Activated CD4-positive, CD25-positive, alpha-beta regulatory T cell (primary cell): ENCODE results near the gene TENM3.

ENCODE experiments used
- DNase-seq, 4 experiments: peaks; one replicate each; lab custom pipeline; 2025; lab: John Stamatoyannopoulos, UW

The TENM3 gene

DNA sequence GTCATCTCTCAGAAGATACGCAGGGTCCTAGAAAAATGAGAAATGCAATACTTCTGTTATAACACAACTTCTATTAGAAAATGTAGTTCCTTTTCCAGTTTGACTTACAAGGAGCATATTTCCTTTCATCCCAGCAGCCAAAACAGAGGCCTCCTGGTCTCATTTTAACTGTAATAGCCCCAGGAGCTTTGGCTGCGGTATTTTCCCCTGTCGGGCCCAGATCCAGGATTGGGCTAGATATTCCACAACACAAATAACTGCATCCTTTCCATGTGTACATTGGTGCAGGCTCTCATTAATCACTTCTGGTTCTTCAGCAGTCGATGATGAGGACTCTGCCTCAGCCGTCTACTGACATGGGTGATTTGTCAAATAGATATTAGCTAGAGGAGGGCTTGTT, 166.1 kb downstream of the TENM3 start:
- DNase-seq, result no peak

DNA sequence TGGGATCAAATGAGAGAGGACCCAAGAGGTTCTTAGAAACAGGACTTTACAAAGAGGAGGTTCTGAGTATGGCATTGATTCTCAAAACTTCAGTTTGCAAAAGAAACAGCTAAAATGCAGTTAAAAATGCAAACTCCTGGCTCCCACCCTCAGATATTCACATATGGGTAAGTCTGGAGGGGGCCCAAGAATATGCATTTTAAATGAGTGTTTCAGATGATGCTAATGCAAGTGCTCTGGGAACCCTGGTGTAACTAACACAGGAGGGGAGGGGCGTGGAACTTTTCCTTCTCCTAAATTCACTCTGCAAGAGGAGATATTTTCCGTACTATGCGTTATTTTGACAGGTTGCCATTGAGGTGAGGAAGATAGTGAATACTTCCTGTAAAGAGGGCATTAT, 168.2 kb downstream of the TENM3 start:
- no peak for DNase-seq

DNA sequence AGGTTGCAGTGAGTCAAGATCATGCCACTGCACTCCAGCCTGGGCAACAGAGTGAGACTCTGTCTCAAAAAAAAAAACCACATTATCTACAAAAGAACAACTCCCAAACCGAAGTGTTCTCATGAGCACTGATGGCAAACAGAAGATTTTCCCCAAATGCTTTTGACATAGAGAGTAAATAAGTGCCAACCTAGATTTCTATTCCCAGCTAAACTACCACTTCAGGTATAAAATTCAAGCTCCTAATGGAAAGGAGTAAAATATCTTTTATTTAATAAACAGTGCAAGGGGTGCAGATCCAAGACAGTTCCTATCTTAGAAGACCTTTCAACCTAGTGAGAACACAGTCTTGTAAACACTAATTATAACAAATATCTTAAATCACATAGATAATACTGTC, 170.3 kb downstream of the TENM3 start:
- DNase-seq, result no peak

DNA sequence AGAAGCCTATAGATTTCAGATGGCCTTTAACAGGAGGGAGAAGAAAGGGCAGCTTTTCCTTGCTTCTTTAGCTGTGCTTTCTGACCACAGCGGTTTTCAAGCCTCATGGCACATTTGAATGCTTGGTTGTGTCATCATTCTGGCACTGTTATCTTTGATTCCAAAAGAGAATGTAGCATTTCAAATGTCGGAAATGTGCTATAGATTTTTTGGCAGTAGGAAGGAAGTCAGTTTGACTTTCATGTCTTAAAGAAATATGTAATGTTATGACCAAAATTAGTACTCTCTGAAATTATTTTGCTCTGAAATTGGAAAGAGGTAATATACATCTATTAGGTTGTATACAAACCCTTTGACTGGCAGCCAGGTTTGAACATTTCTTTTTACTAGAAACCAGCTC, 171.9 kb downstream of the TENM3 start:
- DNase-seq, result no peak

DNA sequence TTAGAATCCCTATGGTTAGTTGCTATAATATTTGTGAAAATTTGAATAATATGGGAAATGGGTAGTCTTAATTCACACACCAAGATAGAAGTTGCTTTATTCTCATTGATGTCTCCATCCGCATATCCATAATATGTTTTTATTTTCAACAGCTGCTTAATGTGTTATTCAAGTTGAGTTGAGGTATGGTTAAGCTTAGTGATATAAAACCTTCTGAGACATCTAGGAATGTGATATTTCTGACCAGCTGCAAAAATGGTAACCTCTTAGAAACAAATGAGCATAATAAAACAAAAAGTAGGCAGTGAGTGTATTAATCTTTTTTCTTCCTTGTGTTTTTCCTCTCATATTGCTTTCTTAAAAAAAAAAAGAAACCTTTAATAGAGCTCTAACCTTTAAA, 172.9 kb downstream of the TENM3 start:
- DNase-seq, result no peak

DNA sequence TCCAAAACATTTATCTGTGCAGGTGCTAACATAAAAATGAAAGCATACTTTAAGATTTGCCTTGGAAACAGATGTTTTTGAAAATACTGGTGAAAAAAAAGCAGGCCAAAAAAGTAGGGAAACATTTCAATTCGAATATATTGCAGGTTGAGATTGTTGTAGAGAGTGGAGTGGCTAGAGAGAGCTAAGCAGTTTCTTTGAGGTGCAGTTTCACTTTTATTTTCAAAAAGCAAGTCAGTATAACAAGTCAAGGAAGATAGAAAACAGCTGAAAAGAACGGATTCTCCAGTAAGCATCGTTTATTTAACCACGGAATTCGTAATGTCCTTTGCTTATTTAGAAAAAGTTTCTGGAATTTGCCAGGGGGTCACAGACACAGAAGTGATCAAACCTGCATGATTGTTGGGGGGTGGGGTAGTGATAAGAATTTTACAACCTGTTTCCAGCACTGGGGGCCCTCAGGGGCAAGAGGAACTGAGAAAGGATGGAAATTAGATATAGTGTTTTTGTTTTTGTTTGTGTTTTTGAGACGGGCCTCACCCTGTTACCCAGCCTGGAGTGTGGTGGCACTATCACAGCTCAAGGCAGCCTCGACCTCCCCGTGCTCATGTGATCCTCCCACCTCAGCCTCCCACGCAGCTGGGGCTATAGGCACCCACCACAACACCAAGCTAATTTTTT, 175.0 kb downstream of the TENM3 start:
- no peak for DNase-seq

DNA sequence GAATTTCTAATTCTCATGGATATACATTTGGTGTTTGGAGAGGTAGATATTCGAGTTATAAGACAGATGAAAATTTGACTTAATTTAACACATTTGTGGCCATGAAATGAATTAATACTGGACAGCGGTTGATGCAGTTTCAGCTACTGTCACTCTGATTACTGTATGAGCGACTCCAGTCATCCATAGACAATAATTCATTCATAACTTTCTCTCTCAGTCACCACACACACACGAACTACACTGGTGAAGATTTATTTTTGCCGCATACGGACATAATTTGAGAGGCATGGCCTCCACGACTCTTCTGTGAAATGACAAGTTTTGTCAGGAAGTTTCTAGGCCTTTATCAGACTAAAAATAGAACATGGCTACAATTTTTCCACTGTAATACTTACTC, 177.0 kb downstream of the TENM3 start:
- DNase-seq, result no peak

DNA sequence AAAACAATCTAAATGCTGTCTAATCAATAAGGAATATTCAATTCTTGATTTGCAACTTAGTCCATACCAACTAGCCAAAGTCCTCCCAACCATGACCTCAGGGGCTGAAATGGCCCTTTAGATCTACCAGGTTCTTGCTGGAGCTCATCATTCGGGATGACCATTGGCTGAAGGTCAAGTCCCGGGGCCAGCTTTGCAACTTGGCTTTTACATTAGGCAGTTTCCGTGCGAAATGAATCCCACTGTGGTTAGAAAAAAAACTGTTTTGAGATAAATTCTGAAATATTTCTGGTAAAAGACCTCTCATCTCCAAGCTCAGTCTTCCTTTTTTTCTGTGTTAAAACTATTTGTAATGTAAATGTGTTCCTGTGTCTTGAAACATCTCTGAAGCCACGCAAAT, 178.6 kb downstream of the TENM3 start:
- DNase-seq, result no peak

DNA sequence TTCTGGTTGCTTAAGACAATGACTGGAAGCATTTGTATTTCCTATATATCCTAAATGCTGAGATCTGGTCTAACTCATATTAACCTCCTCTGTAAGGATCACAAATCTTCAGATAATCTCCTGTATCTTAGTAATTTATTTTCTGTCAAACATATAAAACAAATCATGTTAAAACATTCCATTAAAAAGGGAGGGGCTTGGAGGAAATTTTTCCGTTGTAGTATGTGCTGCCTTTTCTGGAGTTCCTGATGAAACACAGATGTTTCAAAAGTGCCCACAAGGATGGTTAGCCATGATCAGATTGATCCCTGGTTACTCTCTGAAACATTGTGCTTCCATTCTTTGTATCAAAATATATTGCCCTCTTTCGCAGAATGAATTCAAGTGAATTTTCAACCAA, 182.1 kb downstream of the TENM3 start:
- DNase-seq, result no peak

DNA sequence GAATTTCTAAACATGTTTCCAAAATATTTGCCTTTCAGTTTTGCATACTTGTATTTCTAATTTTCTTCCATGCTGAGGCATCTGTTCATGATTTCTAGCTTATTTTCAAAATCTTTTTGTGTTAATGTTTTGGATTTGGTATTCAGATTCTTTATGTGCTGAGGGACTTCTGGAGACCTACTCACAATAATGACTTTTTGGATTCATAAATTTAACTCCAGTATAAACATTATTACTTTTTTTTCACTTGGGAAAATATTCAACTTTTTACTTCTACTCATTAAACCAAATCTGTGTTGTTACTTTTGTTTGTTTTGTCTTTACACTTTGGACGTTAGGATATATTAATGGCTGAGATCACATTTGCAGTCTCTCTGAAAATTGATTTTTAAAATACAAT, 183.7 kb downstream of the TENM3 start:
- DNase-seq, result no peak

DNA sequence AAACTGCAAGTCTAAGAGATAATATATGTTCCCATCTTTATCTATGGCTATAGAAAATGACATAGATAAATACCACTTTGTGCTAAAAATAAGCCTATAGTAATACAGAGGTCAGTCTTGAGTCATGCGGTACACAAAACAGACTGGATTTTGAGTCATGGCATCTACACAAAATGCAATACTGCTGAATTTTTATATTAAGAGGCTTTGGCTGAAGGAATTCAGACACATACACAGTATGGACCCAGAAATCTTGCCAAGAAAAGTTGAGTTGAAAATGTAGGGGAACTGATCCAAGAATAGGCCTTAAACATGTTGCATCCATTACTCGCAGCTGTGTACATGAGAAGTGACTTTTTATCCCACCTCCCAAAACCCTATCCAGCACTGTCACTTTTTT, 184.4 kb downstream of the TENM3 start:
- DNase-seq, result no peak

DNA sequence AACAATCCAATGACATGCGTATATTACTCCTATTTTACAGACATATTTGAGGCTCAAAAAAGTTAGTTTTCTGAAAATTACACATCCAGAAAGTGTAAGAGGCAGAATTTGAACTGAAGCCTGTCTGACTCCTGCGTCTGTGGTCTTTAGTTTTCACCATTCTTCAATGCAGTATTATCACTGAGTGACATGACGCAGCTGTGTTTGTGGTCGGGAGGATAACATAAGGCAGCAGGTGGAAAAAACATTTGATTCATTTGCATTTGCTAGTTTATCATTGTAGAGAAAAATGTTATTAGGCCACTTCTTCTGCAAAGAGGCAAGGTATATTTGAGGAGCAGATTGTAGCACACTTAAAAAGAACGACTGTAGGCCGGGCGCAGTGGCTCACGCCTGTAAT, 186.7 kb downstream of the TENM3 start:
- no peak for DNase-seq

DNA sequence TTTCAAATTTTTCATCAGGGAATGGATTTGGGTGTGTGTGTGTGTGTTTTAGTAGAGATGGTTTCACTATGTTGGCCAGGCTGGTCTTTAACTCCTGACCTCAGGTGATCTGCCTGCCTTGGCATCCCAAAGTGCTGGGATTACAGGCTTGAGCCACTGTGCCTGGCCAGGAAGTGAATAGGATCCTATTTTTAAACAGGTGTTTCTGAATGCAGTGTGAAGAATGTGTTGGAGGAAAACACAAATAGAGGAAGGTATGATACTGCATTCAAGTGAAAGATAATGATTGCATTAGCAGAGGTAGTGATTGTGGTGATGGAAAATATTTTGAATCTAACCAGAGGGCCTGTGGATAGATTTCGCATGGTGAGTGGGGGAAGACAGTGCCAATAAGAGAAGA, 189.6 kb downstream of the TENM3 start:
- DNase-seq, result no peak

DNA sequence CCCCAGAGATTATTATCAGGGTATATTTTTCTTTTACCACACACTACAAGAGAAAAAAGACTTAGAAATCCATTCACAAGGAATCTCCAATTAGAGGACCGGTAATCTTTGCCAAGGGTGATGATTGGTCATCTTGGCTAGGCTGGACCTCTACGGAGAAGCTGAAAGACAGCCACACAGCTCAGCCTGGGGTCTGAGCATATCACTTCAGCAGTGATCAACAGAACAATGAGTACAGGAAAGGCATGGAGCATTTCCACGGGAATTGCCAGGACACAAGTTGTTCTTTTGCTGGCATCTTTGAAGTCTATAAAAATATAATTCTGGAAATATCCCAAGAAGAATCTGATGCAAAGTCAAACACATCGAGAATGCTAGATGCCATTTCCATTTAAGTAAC, 191.5 kb downstream of the TENM3 start:
- DNase-seq, result no peak

DNA sequence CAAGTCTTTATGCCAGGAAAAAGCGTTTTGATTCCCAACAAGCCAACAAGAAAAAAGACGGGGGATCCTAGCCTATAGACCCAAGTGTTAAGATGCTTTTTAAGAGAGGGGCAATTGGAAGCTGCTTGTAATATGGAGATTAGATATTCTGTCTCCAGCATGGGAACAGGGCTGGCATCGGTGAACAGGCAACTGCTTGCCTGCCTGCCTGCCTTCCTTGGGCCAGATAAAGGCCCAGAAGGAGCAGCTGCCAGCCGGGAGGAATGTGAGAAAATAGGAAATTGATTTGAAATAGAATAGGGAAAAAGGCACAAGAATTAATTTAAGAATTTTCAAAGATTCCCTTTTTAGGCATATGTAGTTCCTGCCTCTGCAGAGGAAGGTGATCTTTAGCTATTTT, 192.2 kb downstream of the TENM3 start:
- no peak for DNase-seq

DNA sequence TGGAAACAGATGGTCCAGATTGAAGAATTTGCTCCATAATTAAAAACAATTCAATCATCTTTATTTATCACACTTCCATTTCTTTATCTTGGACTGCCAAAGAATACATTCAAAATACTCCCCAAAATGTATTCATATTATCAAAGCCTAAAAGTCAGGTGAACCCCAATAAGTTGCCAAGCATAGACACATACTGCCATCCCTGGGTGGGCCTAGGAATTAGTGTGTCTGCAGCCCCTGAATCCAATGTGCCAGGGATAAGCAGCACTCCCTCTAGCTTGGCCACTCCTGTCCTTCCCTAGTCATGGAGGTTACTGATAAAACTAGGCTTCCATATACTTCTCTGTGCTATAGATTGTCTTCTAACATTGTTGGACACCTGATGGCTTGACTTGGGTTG, 199.9 kb downstream of the TENM3 start:
- no peak for DNase-seq

DNA sequence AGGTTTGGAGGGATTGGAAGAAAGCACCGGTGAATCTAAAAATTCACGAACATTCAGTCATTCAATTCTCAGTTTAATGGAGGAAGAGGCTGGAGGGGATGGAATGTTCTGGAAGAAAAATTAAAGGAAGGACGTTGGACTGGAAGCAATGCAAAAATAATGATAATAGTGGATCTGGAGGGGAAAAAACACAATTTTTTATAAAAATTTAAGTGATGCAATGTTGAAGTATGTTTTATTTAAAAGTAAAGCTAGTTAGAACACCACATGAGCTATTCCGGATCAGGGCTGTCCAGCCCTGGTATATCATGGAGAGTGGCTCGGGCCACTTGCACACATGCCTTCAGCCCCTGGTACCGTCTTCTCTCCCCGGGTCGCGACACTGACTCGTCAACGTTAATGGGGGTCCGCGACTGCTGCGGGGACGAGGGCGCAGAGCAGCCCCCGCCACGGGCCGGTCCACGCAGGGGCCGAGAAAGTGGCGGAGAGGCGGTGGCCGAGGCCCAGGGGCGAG, 204.6 kb downstream of the TENM3 start:
- no peak for DNase-seq

DNA sequence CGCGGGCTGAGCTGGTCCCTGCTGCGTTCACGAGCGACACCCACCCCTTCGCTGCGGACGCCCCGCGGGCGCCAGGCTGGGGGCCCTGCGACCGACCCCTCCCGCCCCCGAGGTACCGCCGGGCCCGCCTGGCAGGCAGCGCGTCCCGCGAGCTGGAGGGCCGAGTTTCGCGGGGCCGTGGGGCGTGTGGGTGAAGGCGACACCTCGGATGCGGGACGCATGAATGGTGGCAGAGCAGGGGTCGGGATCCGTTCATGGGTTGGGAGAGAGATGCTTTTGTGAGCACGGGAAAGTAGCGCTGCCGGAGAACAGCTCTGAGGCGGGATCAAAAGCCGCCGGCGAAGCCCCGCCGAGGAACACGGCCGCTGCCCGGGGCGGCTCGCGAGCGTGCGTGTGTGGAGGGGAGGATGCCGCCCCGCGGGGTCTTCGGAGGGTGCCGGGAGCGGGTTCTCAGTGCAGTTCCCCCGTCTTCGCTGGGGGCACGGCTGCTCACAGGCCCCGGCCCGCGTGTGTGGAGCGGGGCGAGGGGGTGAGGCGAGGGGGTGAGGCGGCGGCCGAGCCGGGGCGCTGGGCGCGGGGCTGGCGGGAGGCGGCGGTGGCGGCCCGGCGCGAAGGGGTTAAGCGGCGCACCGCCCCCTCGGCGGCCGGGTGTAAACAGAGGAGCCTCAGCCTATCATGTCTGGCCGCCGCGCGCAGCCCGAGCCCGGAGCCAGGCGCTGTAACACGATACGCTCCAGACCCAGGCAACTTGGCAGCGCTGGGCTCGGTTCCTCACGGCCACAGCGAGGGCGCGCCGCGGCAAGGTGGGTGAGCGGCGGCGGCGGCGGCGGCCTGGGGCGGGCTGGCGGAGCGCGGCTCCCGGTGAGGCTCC, 205.3 kb downstream of the TENM3 start:
- peak in 1 of 4 experiments; percentile 4 for DNase-seq

DNA sequence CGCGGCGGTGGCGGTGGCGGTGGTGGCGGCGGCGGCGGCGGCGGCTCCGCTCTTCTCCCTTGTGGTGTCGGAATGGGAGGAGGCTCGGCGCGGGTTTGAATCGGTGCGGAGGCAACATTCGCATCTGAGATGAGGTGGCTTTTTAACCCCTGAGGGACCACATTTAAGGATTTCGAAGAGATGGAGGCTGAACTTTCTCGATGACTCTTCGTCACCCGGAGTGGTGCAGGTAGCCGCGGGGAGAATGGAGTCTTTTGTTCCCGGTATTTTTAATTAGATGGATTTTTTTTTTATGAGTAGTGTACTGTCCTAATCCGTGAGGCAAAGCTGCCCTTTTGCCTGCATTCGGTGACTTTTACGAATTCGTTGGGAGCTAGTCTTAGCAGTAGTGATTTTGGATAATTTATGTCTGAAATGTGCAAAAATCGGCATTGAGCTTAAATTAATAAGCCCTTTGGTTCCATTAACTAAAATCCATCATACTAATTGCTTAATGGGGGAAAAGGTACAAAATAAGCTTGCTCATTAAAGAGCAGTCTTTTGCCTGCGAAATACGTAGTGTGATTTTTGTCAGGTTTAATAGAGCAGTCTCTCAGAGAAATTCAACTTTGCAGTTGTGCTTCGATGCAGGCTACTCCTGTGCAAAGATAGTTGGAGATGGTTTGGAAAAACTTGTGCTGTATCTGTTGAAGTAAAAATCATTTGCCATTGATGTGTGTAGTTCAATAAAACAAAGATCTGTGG, 206.2 kb downstream of the TENM3 start:
- no peak for DNase-seq

DNA sequence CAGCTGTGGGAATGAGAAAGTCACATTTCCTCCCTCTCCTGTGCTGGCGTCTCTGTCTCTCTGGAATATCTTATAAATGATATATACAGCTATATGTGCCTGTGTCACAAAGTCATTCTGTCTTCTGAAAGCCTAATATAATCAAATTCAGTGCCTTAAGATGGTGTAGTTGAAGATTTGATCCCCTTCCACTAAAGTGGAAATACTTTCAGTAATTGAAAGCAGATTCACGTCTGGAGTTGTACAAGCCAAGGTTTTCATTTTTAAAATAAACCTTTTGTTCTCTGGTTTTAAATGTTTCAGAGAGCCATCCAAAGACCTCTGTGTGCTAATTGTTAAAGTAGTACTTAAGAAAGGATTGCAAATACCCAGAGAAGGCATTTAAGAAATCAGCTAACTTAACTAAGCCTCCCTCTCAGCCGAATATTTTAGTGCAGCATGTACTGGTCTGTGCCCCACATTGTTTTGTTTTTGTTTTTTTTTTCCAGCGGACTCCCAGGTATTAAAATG, 206.8 kb downstream of the TENM3 start:
- DNase-seq, result no peak

DNA sequence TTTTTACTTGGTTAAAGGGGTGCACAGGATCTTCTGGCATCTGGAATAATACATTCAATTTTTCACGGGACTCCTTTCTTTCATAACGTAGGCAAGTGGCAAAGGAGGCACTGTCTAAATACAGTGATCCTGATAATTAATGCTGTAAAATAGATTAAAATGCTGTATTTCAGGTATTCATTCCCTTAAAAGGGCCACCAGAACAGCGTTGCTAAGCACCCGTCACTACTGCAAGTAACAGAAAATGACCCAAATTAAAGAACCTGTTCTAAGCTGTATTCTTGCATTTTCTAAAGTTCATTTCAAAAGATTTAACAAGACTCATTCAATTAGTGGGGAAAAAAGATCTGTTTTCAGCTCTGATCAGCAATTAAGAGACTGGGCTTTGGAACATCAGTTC, 208.2 kb downstream of the TENM3 start:
- no peak for DNase-seq

DNA sequence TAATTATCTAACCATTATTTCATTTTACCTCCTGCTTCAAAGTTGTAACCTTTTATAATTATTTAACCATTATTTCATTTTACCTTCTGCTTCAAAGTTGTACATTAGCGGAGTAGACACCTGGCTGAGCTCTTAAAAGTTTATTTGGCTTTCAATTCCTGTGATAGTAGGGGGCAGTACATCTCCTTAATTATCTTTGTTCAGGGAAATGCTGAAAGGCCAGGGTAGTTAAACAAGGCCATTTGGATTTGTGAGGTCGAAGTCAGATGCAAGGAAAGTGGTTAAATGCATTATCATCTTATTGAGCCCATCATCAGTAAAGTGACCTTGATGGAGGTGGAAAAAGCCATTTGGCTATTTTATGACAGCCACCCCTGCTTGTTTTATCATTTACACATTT, 210.6 kb downstream of the TENM3 start:
- DNase-seq, result no peak
